ENCODE data around the gene CARMIL1.

The CARMIL1 gene

GRCh38 chr6:25508051-25508450 lies 228.9 kb downstream of the CARMIL1 start:
- H3K9me3 ChIP-seq (ENCODE audit: control insufficient read depth, insufficient read depth, low read length) = no peaks in the 10 kb centered on the region

GRCh38 chr6:25511376-25511775 lies 232.2 kb downstream of the CARMIL1 start:
- Histone ChIP-seq H3K36me3 (ENCODE audit: insufficient read depth, low read length) (no peaks in the 10 kb centered on the region; the same call in 1 of the 2 replicates), H3K4me1 (ENCODE audit: insufficient read depth, low read length) (no peaks in the 10 kb centered on the region), H3K9ac (ENCODE audit: low read depth, low read length) (no peak overlapping the region), H3K9me3 (ENCODE audit: control insufficient read depth, insufficient read depth, low read length) (no peaks in the 10 kb centered on the region)

More at GRCh38 chr6:25508051-25508450, 228.9 kb downstream of the CARMIL1 start:
- H3K4me1 ChIP-seq (ENCODE audit: insufficient read depth, low read length) = peaks cover 5% of the 10 kb centered on the region
- no peaks in the 10 kb centered on the region for H3K36me3 ChIP-seq (ENCODE audit: insufficient read depth, low read length)
- no peak overlapping the region for H3K9ac ChIP-seq (ENCODE audit: low read depth, low read length)

- Histone ChIP-seq H3K9me3 (ENCODE audit: control insufficient read depth, insufficient read depth, low read length) (no peaks in the 10 kb centered on the region), H3K4me1 (ENCODE audit: insufficient read depth, low read length) (no peaks in the 10 kb centered on the region), H3K9ac (ENCODE audit: low read depth, low read length) (no peak overlapping the region), H3K36me3 (ENCODE audit: insufficient read depth, low read length) (peaks cover 4% of the 10 kb centered on the region; the same call in 1 of the 2 replicates)
Observed at GRCh38 chr6:25512560-25512959, 233.4 kb downstream of the CARMIL1 start.

DNA sequence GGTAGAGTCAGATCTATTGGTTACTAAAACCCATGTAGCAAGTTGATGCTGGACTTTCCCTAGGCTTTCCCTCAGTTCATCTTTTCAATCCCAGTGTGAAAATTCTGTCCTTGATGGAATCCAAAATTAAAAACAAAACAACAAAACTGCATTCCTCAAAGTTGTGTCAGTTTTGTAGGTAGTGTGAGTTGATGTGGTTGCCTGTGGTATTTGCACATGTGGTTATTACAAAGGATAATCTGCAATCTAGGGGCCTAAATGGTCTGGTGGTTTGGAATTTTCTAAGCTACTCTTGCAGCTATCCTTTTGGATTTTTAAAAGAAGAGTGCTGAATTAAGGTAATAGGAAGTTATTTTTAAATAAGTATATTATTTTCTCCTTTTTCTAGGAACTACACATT lies 240.7 kb downstream of the CARMIL1 start:
- no peaks in the 10 kb centered on the region for H3K4me1 ChIP-seq (ENCODE audit: insufficient read depth, low read length)
- H3K9me3 ChIP-seq (ENCODE audit: control insufficient read depth, insufficient read depth, low read length) = no peaks in the 10 kb centered on the region
- peaks cover 5% of the 10 kb centered on the region for H3K36me3 ChIP-seq (ENCODE audit: insufficient read depth, low read length)

GRCh38 chr6:25524542-25524941 lies 245.4 kb downstream of the CARMIL1 start:
- H3K9me3 ChIP-seq (ENCODE audit: control insufficient read depth, insufficient read depth, low read length) = no peaks in the 10 kb centered on the region
- H3K36me3 ChIP-seq (ENCODE audit: insufficient read depth, low read length) = no peaks in the 10 kb centered on the region; the same call in 1 of the 2 replicates
- H3K9ac ChIP-seq (ENCODE audit: low read depth, low read length) = no peak overlapping the region
- H3K4me1 ChIP-seq (ENCODE audit: insufficient read depth, low read length) = no peaks in the 10 kb centered on the region

More for the DNA sequence above, 240.7 kb downstream of the CARMIL1 start:
- H3K9ac ChIP-seq (ENCODE audit: low read depth, low read length) = no peak overlapping the region

- no peaks in the 10 kb centered on the region; the same call in 1 of the 2 replicates for H3K36me3 ChIP-seq (ENCODE audit: insufficient read depth, low read length)
- H3K9ac ChIP-seq (ENCODE audit: low read depth, low read length) = no peak overlapping the region
- no peaks in the 10 kb centered on the region for H3K9me3 ChIP-seq (ENCODE audit: control insufficient read depth, insufficient read depth, low read length)
- no peaks in the 10 kb centered on the region for H3K4me1 ChIP-seq (ENCODE audit: insufficient read depth, low read length)
Observed at GRCh38 chr6:25525078-25525477, 245.9 kb downstream of the CARMIL1 start.

DNA sequence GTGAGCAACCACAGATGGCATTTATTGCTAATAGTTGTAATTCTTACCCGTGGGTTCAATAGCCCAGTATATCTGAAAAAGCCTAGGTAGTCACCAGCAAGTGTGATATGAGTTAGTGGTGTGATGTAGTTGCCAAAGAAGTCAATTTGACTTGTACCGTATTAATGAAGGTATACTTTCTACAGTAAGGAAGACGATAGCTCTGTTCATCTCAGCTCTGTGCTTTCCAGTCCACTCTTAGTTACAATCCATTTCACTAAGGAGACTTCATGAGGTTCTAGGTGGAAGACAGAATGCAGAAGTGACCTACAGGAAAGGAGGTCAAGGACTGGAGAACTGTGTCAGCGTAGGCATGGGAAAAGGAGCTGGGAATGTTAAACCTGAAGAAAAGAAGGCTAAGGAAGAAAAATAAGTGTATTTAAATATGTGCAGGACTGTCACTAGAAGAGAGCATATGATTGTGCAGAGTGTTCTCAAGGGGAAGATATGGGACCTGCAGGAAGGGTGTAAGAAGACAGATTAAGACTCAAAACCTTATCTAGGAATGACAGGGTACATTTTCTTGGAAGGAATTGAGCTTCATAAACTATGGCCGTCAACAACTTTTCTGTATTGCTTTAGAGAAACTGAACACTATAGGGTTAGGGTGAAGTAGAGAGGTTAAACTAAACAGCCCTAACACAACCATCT lies 255.9 kb downstream of the CARMIL1 start:
- Histone ChIP-seq H3K9ac (ENCODE audit: low read depth, low read length) (no peak overlapping the region), H3K4me1 (ENCODE audit: insufficient read depth, low read length) (no peaks in the 10 kb centered on the region), H3K36me3 (ENCODE audit: insufficient read depth, low read length) (no peaks in the 10 kb centered on the region), H3K9me3 (ENCODE audit: control insufficient read depth, insufficient read depth, low read length) (no peaks in the 10 kb centered on the region)

- H3K36me3 ChIP-seq (ENCODE audit: insufficient read depth, low read length) = no peaks in the 10 kb centered on the region
- no peaks in the 10 kb centered on the region for H3K4me1 ChIP-seq (ENCODE audit: insufficient read depth, low read length)
- H3K9me3 ChIP-seq (ENCODE audit: control insufficient read depth, insufficient read depth, low read length) = no peaks in the 10 kb centered on the region
- H3K9ac ChIP-seq (ENCODE audit: low read depth, low read length) = no peak overlapping the region
Observed at GRCh38 chr6:25535632-25536225, 256.6 kb downstream of the CARMIL1 start.

DNA sequence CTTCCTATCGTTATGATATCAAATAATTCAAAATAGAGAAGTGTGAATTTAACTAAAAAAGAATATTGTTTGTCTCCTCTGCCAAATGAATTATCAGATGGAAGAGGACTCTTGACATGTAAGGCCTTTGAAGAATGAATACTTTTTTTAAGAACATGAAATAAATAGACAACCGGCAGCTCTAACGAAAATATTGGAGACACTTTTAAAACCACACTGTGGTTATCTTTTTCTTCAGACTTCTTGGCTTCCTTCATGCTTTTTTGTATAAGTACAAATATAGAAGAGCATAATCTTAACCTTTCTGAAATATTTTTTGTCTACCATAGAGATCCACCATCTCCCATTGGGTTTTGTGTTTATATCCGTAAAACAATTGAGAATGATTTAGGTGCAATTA lies 257.6 kb downstream of the CARMIL1 start:
- Histone ChIP-seq H3K4me1 (ENCODE audit: insufficient read depth, low read length) (no peaks in the 10 kb centered on the region), H3K9me3 (ENCODE audit: control insufficient read depth, insufficient read depth, low read length) (no peaks in the 10 kb centered on the region), H3K36me3 (ENCODE audit: insufficient read depth, low read length) (no peaks in the 10 kb centered on the region), H3K9ac (ENCODE audit: low read depth, low read length) (no peak overlapping the region)

DNA sequence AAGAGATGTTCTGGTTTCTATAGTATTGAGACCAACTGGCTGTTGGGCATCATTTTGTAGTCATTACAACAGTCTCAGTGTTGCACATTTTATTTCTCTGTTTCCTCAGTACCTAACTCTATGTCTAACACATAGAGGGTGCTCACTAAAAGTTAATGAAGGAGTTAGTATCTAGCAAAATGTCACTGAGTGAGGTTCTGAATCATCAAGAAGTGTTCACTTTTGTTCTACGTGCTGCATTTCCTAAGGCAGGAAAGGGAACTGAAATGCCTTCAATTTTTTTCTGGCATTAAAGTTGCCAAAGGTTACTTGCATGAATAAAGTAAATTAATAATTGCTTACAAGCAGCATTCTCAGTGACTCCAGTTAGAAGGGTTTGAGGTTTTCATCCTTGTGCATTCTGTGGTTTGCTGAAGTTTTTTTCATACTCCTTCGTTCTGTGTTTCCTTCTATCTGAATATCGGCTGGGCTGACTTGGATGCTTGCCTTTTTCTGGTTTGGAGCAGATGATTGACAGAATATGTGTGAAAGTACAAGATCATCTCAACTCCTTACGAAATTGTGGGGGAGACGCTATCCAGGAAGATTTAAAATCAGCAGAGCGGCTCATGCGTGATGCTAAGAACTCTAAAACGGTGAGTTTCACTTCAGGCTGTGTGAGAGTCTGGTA lies 258.3 kb downstream of the CARMIL1 start:
- H3K9me3 ChIP-seq (ENCODE audit: control insufficient read depth, insufficient read depth, low read length) = no peaks in the 10 kb centered on the region
- no peaks in the 10 kb centered on the region for H3K36me3 ChIP-seq (ENCODE audit: insufficient read depth, low read length)
- H3K9ac ChIP-seq (ENCODE audit: low read depth, low read length) = no peak overlapping the region

DNA sequence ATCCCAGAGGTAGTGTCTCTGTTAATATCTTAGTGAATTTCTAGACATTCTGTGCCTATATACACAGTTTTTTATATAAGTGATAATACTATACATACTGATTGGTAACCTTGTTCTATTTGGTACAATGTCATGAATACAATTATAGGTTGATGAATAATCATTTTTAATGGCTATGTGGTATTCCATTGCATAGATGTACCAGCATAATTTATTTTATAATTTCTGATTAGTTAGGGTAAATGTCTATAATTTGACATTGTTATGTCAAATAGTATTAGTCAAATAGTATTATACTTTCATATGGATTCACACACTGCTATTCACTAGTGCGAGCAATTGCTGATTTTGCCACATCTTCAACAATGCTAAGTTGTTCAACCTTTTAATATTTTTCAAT lies 262.1 kb downstream of the CARMIL1 start:
- Histone ChIP-seq H3K9ac (ENCODE audit: low read depth, low read length) (no peak overlapping the region), H3K36me3 (ENCODE audit: insufficient read depth, low read length) (no peaks in the 10 kb centered on the region), H3K4me1 (ENCODE audit: insufficient read depth, low read length) (no peaks in the 10 kb centered on the region), H3K9me3 (ENCODE audit: control insufficient read depth, insufficient read depth, low read length) (no peaks in the 10 kb centered on the region)

More for the DNA sequence above, 258.3 kb downstream of the CARMIL1 start:
- H3K4me1 ChIP-seq (ENCODE audit: insufficient read depth, low read length) = no peaks in the 10 kb centered on the region

GRCh38 chr6:25542984-25543910 lies 264.1 kb downstream of the CARMIL1 start:
- no peak overlapping the region for H3K9ac ChIP-seq (ENCODE audit: low read depth, low read length)
- no peaks in the 10 kb centered on the region for H3K36me3 ChIP-seq (ENCODE audit: insufficient read depth, low read length)
- no peaks in the 10 kb centered on the region for H3K4me1 ChIP-seq (ENCODE audit: insufficient read depth, low read length)
- no peaks in the 10 kb centered on the region for H3K9me3 ChIP-seq (ENCODE audit: control insufficient read depth, insufficient read depth, low read length)

DNA sequence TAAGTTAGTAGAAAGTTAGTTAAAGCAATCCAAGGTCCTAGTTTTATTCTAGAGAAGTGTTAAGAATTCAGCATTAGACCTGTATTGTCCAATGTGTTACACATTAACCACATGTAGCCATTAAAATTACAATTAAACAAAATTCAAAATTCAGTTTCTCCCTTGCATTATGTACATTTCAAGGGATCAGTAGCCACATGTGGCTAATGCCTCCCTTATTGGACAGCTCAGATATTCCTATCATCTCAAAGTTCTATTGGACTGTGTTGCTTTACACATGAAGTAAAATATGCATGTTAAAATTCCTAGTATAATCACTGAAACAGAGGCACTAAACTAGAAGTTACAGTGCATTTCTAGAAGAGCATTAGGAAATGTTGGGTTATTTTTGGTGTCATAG lies 265.7 kb downstream of the CARMIL1 start:
- no peaks in the 10 kb centered on the region for H3K4me1 ChIP-seq (ENCODE audit: insufficient read depth, low read length)
- H3K9ac ChIP-seq (ENCODE audit: low read depth, low read length) = no peak overlapping the region
- H3K9me3 ChIP-seq (ENCODE audit: control insufficient read depth, insufficient read depth, low read length) = no peaks in the 10 kb centered on the region
- no peaks in the 10 kb centered on the region for H3K36me3 ChIP-seq (ENCODE audit: insufficient read depth, low read length)

- Histone ChIP-seq H3K9me3 (ENCODE audit: control insufficient read depth, insufficient read depth, low read length) (no peaks in the 10 kb centered on the region), H3K36me3 (ENCODE audit: insufficient read depth, low read length) (no peaks in the 10 kb centered on the region), H3K9ac (ENCODE audit: low read depth, low read length) (no peak overlapping the region), H3K4me1 (ENCODE audit: insufficient read depth, low read length) (no peaks in the 10 kb centered on the region)
Observed at GRCh38 chr6:25547797-25548196, 268.6 kb downstream of the CARMIL1 start.
